Tibial nerve (tissue), 3 donors: ENCODE results near the gene RBM28.

Experiments used
- CTCF ChIP-seq, 5 experiments: fragments of 200-600 bp in 3 of 5; fragments of 450-650 bp in 2 of 5; sonication (generic) in 3 of 5; IDR thresholded peaks; one replicate each; pipeline ENCODE4 v1.5.1; 2016 to 2019; ENCODE audit warnings: antibody characterized with exemption in 5 of 5, mild to moderate bottlenecking in 3 of 5, moderate library complexity in 2 of 5
- POLR2A ChIP-seq, 2 donors: fragments of 450-650 bp; IDR thresholded peaks; one replicate each; pipeline ENCODE4 v1.6.1; 2017; ENCODE audit warnings: antibody characterized with exemption in 2 of 2, mild to moderate bottlenecking in 2 of 2, moderate library complexity in 2 of 2

GRCh38 chr7:128323040-128323439, 20.7 kb downstream of the RBM28 start:
- TF ChIP-seq CTCF (IDR thresholded peaks at IDR 0.05) (no peak), POLR2A (IDR thresholded peaks at IDR 0.05) (no peak)
